ENCODE data around the gene NRN1.

DNA sequence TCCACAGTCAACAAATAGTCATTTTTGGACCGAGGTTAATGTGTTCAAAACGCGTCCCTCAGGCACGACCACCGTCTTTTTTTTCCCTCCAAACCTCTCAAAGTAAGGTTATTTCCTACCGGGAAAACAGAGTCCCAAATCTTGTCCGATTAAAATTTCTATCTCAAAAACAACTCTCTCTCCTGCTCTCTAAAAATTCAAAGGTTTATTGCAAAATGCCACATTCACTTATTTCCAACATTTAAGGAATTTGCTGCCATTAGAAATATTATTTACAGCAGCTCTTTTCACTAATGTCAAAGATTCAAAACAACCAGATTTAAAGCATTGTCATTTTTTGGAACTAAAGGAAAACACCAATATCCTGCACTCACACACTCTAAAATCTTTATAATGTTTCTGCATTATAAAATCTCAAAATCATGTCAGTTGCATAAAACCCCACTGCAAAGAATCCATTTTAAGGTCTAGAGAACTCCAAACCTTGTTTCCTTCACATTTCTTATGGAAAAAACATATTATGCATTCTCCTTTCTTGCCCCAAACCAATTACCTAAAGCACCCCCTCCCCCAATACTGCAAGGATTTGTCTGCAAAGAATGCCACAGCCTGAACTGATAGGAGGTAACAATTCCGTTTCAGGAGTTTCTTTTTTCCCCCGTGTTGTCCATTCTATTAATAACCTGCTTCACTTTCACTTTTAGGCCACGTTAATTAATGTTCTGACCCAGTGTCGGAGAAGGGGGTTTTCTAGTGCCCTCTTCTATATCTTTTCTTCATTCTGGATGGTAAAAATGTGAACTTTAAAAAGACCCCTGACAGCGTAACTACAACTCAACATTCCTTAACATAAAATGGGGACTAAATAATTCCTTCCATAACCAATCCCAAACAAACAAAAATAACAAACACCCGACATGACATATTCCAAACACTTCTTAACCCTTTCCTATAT is 1.4 kb downstream of the NRN1 start:
- TF ChIP-seq, protein P1, sequence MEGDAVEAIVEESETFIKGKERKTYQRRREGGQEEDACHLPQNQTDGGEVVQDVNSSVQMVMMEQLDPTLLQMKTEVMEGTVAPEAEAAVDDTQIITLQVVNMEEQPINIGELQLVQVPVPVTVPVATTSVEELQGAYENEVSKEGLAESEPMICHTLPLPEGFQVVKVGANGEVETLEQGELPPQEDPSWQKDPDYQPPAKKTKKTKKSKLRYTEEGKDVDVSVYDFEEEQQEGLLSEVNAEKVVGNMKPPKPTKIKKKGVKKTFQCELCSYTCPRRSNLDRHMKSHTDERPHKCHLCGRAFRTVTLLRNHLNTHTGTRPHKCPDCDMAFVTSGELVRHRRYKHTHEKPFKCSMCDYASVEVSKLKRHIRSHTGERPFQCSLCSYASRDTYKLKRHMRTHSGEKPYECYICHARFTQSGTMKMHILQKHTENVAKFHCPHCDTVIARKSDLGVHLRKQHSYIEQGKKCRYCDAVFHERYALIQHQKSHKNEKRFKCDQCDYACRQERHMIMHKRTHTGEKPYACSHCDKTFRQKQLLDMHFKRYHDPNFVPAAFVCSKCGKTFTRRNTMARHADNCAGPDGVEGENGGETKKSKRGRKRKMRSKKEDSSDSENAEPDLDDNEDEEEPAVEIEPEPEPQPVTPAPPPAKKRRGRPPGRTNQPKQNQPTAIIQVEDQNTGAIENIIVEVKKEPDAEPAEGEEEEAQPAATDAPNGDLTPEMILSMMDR (IDR thresholded peaks at IDR 0.05), result no peak
- TF ChIP-seq POLR2A (IDR thresholded peaks at IDR 0.05), result no peak

Data from uterus (tissue), 2 donors.